Fibroblast of gingiva (primary cell): ENCODE measurements around the gene CDCA8.

ENCODE experiments used
- DNase-seq: peaks from one replicate; pipeline ENCODE4 v3.0.0-alpha.2; 2011; ENCODE audit warnings: low read depth

CDCA8 gene

GRCh38 chr1:37692078-37692833 is at the start of gene CDCA8:
TSS of gene CDCA8 (plus strand) at chr1:37692516. CDS start at chr1:37692691, 175 bp downstream.
- peak; percentile 97 for DNase-seq

GRCh38 chr1:37647281-37647680 is 45.0 kb upstream of the CDCA8 start:
- no peak for DNase-seq

- no peak for DNase-seq
Measured at GRCh38 chr1:37650173-37650572, 42.1 kb upstream of the CDCA8 start.

- no peak for DNase-seq
Measured at GRCh38 chr1:37650721-37651120, 41.6 kb upstream of the CDCA8 start.

GRCh38 chr1:37651803-37652202 is 40.5 kb upstream of the CDCA8 start:
- DNase-seq = no peak

- DNase-seq = no peak
Measured at GRCh38 chr1:37652976-37653375, 39.3 kb upstream of the CDCA8 start.

GRCh38 chr1:37653906-37654305 is 38.4 kb upstream of the CDCA8 start:
- no peak for DNase-seq

- DNase-seq = no peak
Measured at GRCh38 chr1:37655274-37655673, 37.0 kb upstream of the CDCA8 start.

GRCh38 chr1:37656026-37656425 is 36.3 kb upstream of the CDCA8 start:
- DNase-seq = no peak

GRCh38 chr1:37656881-37657280 is 35.4 kb upstream of the CDCA8 start:
- DNase-seq = no peak

GRCh38 chr1:37657620-37658412 is 34.5 kb upstream of the CDCA8 start:
- DNase-seq = peak; percentile 55

GRCh38 chr1:37658486-37658885 is 33.8 kb upstream of the CDCA8 start:
- DNase-seq = no peak

GRCh38 chr1:37660664-37661063 is 31.7 kb upstream of the CDCA8 start:
- DNase-seq = no peak

GRCh38 chr1:37661401-37661800 is 30.9 kb upstream of the CDCA8 start:
- no peak for DNase-seq

- no peak for DNase-seq
Measured at GRCh38 chr1:37662031-37662755, 30.1 kb upstream of the CDCA8 start.

GRCh38 chr1:37663426-37664000 is 28.8 kb upstream of the CDCA8 start:
- no peak for DNase-seq

GRCh38 chr1:37666241-37666867 is 26.0 kb upstream of the CDCA8 start:
- DNase-seq = no peak

- DNase-seq = peak; percentile 49
Measured at GRCh38 chr1:37667023-37667671, 25.2 kb upstream of the CDCA8 start.

- DNase-seq = no peak
Measured at GRCh38 chr1:37670133-37670532, 22.2 kb upstream of the CDCA8 start.

- no peak for DNase-seq
Measured at GRCh38 chr1:37671261-37671660, 21.1 kb upstream of the CDCA8 start.

GRCh38 chr1:37672136-37672870 is 20.0 kb upstream of the CDCA8 start:
- DNase-seq = no peak
